ENCODE measurements around the gene PRELID3B. TPM values are rescaled to one million over a fixed set of nuclear protein-coding genes. Genes with fewer than 3 reads are reported as not detected.
A peak's percentile ranks its signal among the peaks of the same experiment; 100 is the strongest.

Gene PRELID3B
- total RNA-seq, 1 experiment from 2014 or later: 181 TPM

DNA sequence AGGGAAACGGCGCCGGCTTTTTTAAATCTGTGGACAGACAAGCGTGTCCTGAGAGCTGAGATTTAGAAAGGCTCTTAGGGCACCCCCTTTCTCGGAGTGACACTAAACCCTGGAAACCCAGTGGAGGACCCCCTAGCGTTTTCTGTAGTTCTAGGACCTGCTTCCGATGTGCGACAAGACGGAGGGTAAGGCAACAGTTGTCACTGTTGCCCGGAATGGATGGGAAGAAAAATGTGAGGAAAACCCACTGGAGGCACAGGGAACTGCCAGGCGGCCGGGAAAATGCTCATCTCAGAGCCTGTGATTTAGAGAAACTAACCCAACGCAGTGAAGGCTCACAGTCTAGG lies 9.9 kb downstream of the PRELID3B start:
- ATAC-seq (peak; percentile 52), DNase-seq (peak; percentile 66)
- H2AFZ ChIP-seq (ENCODE audit: low read length): peak overlapping the region; percentile 78
- H3K9me2 ChIP-seq (replicated peaks; ENCODE audit: low read length): no peaks in the 10 kb centered on the region
- H3K27ac ChIP-seq (ENCODE audit: low read length): peak overlapping the region; percentile 68
- peak overlapping the region; percentile 86 for H3K4me2 ChIP-seq (ENCODE audit: low read length)
- no peaks in the 10 kb centered on the region for H3K27me3 ChIP-seq (ENCODE audit: low read length)
- no peaks in the 10 kb centered on the region for H3F3A ChIP-seq (ENCODE audit: low read length, unreplicated experiment)
- BruUV-seq (replicated peaks): TSS peak; percentile 95
- intact Hi-C loops (cut with micrococcal nuclease): loop anchor here (1.0 to 5.0 kb wide), 3 partner anchors 10 to 140 kb away; partner anchors contain the start of gene PRELID3B
- peak overlapping the region; percentile 77 for H3K4me3 ChIP-seq (ENCODE audit: low read length)
- peaks cover 82% of the 10 kb centered on the region for H3K79me2 ChIP-seq (ENCODE audit: low read length)
- no peak for TF ChIP-seq EZH2phosphoT487 (IDR thresholded peaks at IDR 0.05; ENCODE audit: borderline replicate concordance, low read length)
- TF ChIP-seq, protein P1, sequence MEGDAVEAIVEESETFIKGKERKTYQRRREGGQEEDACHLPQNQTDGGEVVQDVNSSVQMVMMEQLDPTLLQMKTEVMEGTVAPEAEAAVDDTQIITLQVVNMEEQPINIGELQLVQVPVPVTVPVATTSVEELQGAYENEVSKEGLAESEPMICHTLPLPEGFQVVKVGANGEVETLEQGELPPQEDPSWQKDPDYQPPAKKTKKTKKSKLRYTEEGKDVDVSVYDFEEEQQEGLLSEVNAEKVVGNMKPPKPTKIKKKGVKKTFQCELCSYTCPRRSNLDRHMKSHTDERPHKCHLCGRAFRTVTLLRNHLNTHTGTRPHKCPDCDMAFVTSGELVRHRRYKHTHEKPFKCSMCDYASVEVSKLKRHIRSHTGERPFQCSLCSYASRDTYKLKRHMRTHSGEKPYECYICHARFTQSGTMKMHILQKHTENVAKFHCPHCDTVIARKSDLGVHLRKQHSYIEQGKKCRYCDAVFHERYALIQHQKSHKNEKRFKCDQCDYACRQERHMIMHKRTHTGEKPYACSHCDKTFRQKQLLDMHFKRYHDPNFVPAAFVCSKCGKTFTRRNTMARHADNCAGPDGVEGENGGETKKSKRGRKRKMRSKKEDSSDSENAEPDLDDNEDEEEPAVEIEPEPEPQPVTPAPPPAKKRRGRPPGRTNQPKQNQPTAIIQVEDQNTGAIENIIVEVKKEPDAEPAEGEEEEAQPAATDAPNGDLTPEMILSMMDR (conservative IDR thresholded peaks at IDR 0.05; ENCODE audit: low read depth, low read length): 0 out of 2 replicates have a peak, but pooled peaks have one; percentile 15
- H4K20me1 ChIP-seq (ENCODE audit: low read length): peaks cover 34% of the 10 kb centered on the region
- H3K36me3 ChIP-seq (ENCODE audit: low read depth, low read length): peaks cover 65% of the 10 kb centered on the region
- peaks cover 50% of the 10 kb centered on the region for H3K4me1 ChIP-seq (ENCODE audit: insufficient read depth, low read length)
- H3K9me3 ChIP-seq (ENCODE audit: low read length): no peaks in the 10 kb centered on the region
- H3K9ac ChIP-seq (ENCODE audit: low read length): peak overlapping the region; percentile 95
- POLR2A ChIA-PET (ENCODE audit: unreplicated experiment): interaction anchor here (0.6 to 1.0 kb wide), 5 partner anchors 10 to 1340 kb away, joined by 3 to 16 read pairs (median 5); partner anchors contain the start of gene PRELID3B
- CTCF ChIA-PET: interaction anchor here (0.6 to 0.7 kb wide), 3 partner anchors 15 to 189 kb away, joined by 3 to 11 read pairs (median 3); no protein-coding TSS in a partner anchor

DNA sequence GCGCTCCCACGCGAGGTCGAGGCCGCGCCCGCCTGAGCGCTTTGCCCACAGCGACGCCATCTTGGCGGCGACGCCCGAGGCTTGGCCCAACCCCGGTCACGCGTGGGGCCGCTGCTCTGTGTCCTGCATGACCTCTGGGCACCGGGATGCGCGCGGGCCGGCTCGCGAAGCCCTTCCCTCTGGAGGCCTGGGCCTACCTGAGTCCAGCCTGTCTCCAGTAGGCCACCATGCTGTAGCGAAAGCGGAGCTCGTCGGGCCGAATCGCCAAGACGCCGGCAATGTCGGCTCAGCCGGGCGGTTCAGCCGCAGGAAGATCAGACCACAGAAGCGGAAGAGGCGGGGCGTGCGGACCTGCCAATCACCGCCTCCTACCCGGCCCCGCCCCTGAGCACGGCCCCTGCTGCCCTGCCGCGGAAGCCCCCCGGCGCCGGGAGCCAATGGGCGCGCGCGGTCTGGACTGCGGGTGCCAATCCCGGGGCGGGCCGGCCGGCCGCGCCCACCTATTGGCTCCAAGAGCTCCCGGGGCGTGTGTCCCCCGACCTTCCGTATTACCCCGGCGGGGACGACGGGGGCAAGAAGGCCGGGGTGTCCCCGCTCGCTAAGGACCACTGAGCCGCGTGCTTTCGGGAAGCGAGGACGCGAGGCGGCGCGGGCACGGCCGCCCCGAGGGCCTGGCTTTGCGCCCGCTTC lies 10.4 kb downstream of the PRELID3B start, which contains the start of gene ATP5F1E:
TSS of gene ATP5F1E (minus strand) at position 313 of the 690 bp plus-strand sequence. CDS start at position 229, 84 bp downstream.
- Histone ChIP-seq H2AFZ (ENCODE audit: low read length) (peak within 1 kb of the TSS; percentile 78), H3K27ac (ENCODE audit: low read length) (peak within 1 kb of the TSS; percentile 68), H3K9me3 (ENCODE audit: low read length) (no peaks in the 10 kb centered on the region), H3K4me2 (ENCODE audit: low read length) (peak within 1 kb of the TSS; percentile 86), H3K36me3 (ENCODE audit: low read depth, low read length) (peaks cover 65% of the 10 kb centered on the region), H4K20me1 (ENCODE audit: low read length) (peaks cover 39% of the 10 kb centered on the region), H3K4me1 (ENCODE audit: insufficient read depth, low read length) (peaks cover 54% of the 10 kb centered on the region), H3K27me3 (ENCODE audit: low read length) (no peaks in the 10 kb centered on the region), H3K79me2 (ENCODE audit: low read length) (peaks cover 82% of the 10 kb centered on the region), H3K9ac (ENCODE audit: low read length) (peak within 1 kb of the TSS; percentile 95), H3K9me2 (replicated peaks; ENCODE audit: low read length) (no peaks in the 10 kb centered on the region), H3K4me3 (ENCODE audit: low read length) (peak within 1 kb of the TSS; percentile 77), H3F3A (ENCODE audit: low read length, unreplicated experiment) (no peaks in the 10 kb centered on the region)
- ATAC-seq (peak; percentile 91), DNase-seq (peak; percentile 98)
- BruUV-seq (replicated peaks): no TSS peak
- intact Hi-C loops (cut with micrococcal nuclease): loop anchor here (1.0 to 5.0 kb wide), 3 partner anchors 10 to 140 kb away; partner anchors contain the start of gene PRELID3B
- TF ChIP-seq, protein P1 (conservative IDR thresholded peaks at IDR 0.05; ENCODE audit: low read depth, low read length): no peak
- CTCF ChIA-PET: interaction anchor here (0.6 to 0.9 kb wide), 4 partner anchors 15 to 189 kb away, joined by 3 to 11 read pairs (median 4); no protein-coding TSS in a partner anchor
- POLR2A ChIA-PET (ENCODE audit: unreplicated experiment): interaction anchor here (0.6 to 1.0 kb wide), 6 partner anchors 10 to 1339 kb away, joined by 3 to 16 read pairs (median 4); partner anchors contain the start of gene PRELID3B

DNA sequence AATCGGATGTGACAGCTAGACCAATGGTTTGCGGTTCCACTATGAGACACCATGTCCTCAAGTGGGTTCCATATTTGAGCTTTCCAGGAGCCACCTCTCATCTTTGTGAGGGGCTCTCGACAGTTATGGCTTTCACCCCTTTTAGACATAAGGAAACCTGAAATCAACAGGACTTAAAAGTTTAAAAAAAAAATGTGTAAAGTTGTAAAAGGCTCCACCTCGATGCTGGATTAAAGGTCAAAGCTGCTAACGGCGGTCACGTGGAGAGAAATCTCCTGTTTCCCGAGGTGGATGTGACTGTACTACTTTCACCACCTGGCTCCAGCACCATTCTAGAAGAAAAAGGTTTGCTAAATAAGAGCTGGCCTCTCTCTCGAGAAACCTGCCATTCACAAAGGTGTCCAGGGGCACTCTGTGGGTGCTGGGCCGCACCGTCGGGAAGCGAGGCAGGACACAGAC lies 11.0 kb downstream of the PRELID3B start:
- H3K9me3 ChIP-seq (ENCODE audit: low read length): no peaks in the 10 kb centered on the region
- no peak for ATAC-seq
- TF ChIP-seq, protein P1 (conservative IDR thresholded peaks at IDR 0.05; ENCODE audit: low read depth, low read length): no peak
- TF ChIP-seq EZH2 (IDR thresholded peaks at IDR 0.05; ENCODE audit: low read length, unreplicated experiment) (no peak), EZH2phosphoT487 (IDR thresholded peaks at IDR 0.05; ENCODE audit: borderline replicate concordance, low read length) (no peak)
- peak; percentile 8 for DNase-seq
- H3K9me2 ChIP-seq (replicated peaks; ENCODE audit: low read length): no peaks in the 10 kb centered on the region
- intact Hi-C loops (cut with micrococcal nuclease): loop anchor here (1.0 to 5.0 kb wide), 3 partner anchors 11 to 139 kb away; partner anchors contain the start of gene PRELID3B
- H3K4me2 ChIP-seq (ENCODE audit: low read length): peak overlapping the region; percentile 86
- ChIA-PET CTCF (interaction anchor here (0.9 kb wide), 1 partner anchor 161 kb away, joined by 5 read pairs; no protein-coding TSS in a partner anchor), POLR2A (ENCODE audit: unreplicated experiment) (no interaction called here)
- H3K27me3 ChIP-seq (ENCODE audit: low read length): no peaks in the 10 kb centered on the region
- no peaks in the 10 kb centered on the region for H3F3A ChIP-seq (ENCODE audit: low read length, unreplicated experiment)
- H3K9ac ChIP-seq (ENCODE audit: low read length): peak overlapping the region; percentile 95
- H2AFZ ChIP-seq (ENCODE audit: low read length): peak overlapping the region; percentile 78
- H3K4me3 ChIP-seq (ENCODE audit: low read length): peak overlapping the region; percentile 77
- BruUV-seq (replicated peaks): no TSS peak
- peak overlapping the region; percentile 67 for H3K27ac ChIP-seq (ENCODE audit: low read length)
- H4K20me1 ChIP-seq (ENCODE audit: low read length): peaks cover 43% of the 10 kb centered on the region
- peaks cover 54% of the 10 kb centered on the region for H3K4me1 ChIP-seq (ENCODE audit: insufficient read depth, low read length)
- peaks cover 82% of the 10 kb centered on the region for H3K79me2 ChIP-seq (ENCODE audit: low read length)
- H3K36me3 ChIP-seq (ENCODE audit: low read depth, low read length): peaks cover 65% of the 10 kb centered on the region
